ENCODE results near the gene P2RX3.

DNA sequence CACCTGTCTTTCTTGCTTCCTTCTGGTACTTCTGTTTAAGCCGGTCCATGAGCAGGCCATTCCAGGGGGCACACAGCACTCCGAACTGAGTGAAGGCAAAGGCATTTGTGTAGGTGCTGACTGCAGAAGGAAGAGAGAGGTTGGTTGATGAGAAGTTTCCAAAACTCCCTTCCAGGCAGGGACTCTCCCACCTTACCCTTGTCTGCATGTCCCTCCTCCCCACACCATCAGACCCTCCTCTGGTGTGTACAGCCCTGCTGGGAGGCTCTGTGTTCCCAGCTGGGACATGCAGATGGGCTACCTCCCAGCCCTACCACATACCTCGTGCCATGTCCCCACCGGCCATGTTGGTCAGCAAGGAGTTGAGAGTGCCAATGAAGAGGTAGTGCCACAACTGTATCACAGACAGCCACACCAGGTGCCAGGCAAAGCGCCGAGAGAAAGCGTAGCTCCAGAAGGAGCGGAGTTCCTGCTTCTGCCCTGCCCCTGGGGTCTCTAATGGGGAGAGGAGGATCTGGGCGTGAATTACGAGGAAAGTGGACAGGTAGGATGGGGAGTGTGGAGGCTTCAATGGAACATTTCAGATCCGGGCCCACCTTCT lies 76.6 kb downstream of the P2RX3 start:
- TF ChIP-seq SPI1 (IDR thresholded peaks at IDR 0.05; ENCODE audit: low read depth, low read length), result no peak
- TF ChIP-seq POLR2A (IDR thresholded peaks at IDR 0.05; ENCODE audit: low read depth, low read length), result no peak
- 0 out of 2 replicates have a peak, but pooled peaks have one; percentile 16 for TF ChIP-seq POLR2AphosphoS5 (IDR thresholded peaks at IDR 0.05; ENCODE audit: low read depth, low read length)
